Skeletal muscle tissue (tissue), 4 donors: ENCODE measurements around the gene CHRNE. TPM values are rescaled to one million over a fixed set of nuclear protein-coding genes. Genes with fewer than 3 reads are reported as not detected.

Source experiments
- H3K27ac ChIP-seq: one replicate; pipeline ENCODE4 v1.7.0; 2013; ENCODE audit warnings: mild to moderate bottlenecking, low read depth, low read length, inconsistent platforms
- H3K27me3 ChIP-seq, 3 donors: one replicate each; pipeline ENCODE4 v1.7.0; 2013; ENCODE audit warnings: low read length in 3 of 3; ENCODE audit not compliant: control insufficient read depth in 3 of 3, insufficient read depth in 3 of 3
- H3K36me3 ChIP-seq, 3 donors: one replicate each; pipeline ENCODE4 v1.7.0; 2013; ENCODE audit warnings: low read length in 3 of 3; ENCODE audit not compliant: control insufficient read depth in 3 of 3, insufficient read depth in 3 of 3
- H3K4me1 ChIP-seq, 3 donors: one replicate each; pipeline ENCODE4 v1.7.0; 2013; ENCODE audit warnings: low read length in 3 of 3, mild to moderate bottlenecking in 3 of 3; ENCODE audit not compliant: control insufficient read depth in 3 of 3, insufficient read depth in 3 of 3
- H3K4me3 ChIP-seq, 3 donors: one replicate each; pipeline ENCODE4 v1.7.0; 2013; ENCODE audit warnings: low read length in 3 of 3
- H3K9ac ChIP-seq, 3 donors: one replicate each; pipeline ENCODE4 v1.7.0; 2013; ENCODE audit warnings: low read length in 3 of 3, mild to moderate bottlenecking in 3 of 3, moderate library complexity in 2 of 3, low read depth in 1 of 3
- H3K9me3 ChIP-seq, 3 donors: one replicate each; pipeline ENCODE4 v1.7.0; 2013; ENCODE audit warnings: low read length in 3 of 3; ENCODE audit not compliant: control insufficient read depth in 3 of 3
- total RNA-seq: library from RNA; depleted of rRNA; stranded (reverse); fragments of >200 nt; gene quantifications from one replicate; pipeline ENCODE4 v1.2.3, GENCODE V29; 2014
- donor health status: Osteomylitis.

The CHRNE gene
- total RNA-seq, 1 donor from 2014 or later = 1.0 TPM

- H3K9ac ChIP-seq = no peak overlapping the region
- peaks cover 4 to 6% (median 4%) of the 10 kb centered on the region in 3 donors for H3K4me1 ChIP-seq
- peaks cover 0 to 5% (median 0%) of the 10 kb centered on the region in 3 donors for H3K36me3 ChIP-seq
- H3K27ac ChIP-seq = no peak overlapping the region
- no peaks in the 10 kb centered on the region for H3K9me3 ChIP-seq
- H3K27me3 ChIP-seq = no peaks in the 10 kb centered on the region
- H3K4me3 ChIP-seq = no peak overlapping the region
Observed at GRCh38 chr17:4849011-4849536, 53.8 kb downstream of the CHRNE start.

Other genes with a start within 250 kb of the CHRNE start
- gene PELP1, start 199.0 kb downstream of the CHRNE start, total RNA-seq = 23.5 TPM
- gene ARRB2, start 192.5 kb downstream of the CHRNE start, total RNA-seq = 7.3 TPM
- 6.3 TPM for gene MED11, start 171.7 kb downstream of the CHRNE start, total RNA-seq
- 0.52 TPM for gene ZMYND15, start 163.3 kb downstream of the CHRNE start, total RNA-seq
- 1.6 TPM for gene CXCL16, start 163.2 kb downstream of the CHRNE start, total RNA-seq
- not detected for gene TM4SF5, start 131.2 kb downstream of the CHRNE start, total RNA-seq
- gene VMO1, start 116.7 kb downstream of the CHRNE start, total RNA-seq = 4.7 TPM
- not detected for gene GLTPD2, start 114.1 kb downstream of the CHRNE start, total RNA-seq
- gene PSMB6, start 106.9 kb downstream of the CHRNE start, total RNA-seq = 105 TPM
- gene PLD2, start 95.9 kb downstream of the CHRNE start, total RNA-seq = 9.9 TPM
- 13.0 TPM for gene MINK1, start 69.8 kb downstream of the CHRNE start, total RNA-seq
- gene C17orf107, start 3.6 kb downstream of the CHRNE start, total RNA-seq = 2.6 TPM
- under 0.01 TPM for gene GP1BA, start 29.2 kb upstream of the CHRNE start, total RNA-seq
- 59.5 TPM for gene SLC25A11, start 36.9 kb upstream of the CHRNE start, total RNA-seq
- gene RNF167, start 37.2 kb upstream of the CHRNE start, total RNA-seq = 12.0 TPM
- 137 TPM for gene PFN1, start 45.4 kb upstream of the CHRNE start, total RNA-seq
- gene ENO3, start 48.0 kb upstream of the CHRNE start, total RNA-seq = 2,880 TPM
- gene SPAG7, start 64.7 kb upstream of the CHRNE start, total RNA-seq = 51.7 TPM
- 4.7 TPM for gene CAMTA2, start 84.6 kb upstream of the CHRNE start, total RNA-seq
- gene INCA1, start 94.4 kb upstream of the CHRNE start, total RNA-seq = not detected
- 47.5 TPM for gene KIF1C, start 94.9 kb upstream of the CHRNE start, total RNA-seq
- not detected for gene SLC52A1, start 132.3 kb upstream of the CHRNE start, total RNA-seq
- gene ZFP3, start 175.4 kb upstream of the CHRNE start, total RNA-seq = 6.3 TPM
- 6.8 TPM for gene ZNF232, start 208.8 kb upstream of the CHRNE start, total RNA-seq
- 3.7 TPM for gene USP6, start 212.9 kb upstream of the CHRNE start, total RNA-seq